Esophagus squamous epithelium (tissue), 4 donors: ENCODE data around the gene BCL6.

Source experiments
- CTCF ChIP-seq, 6 experiments: fragments of 450-650 bp in 4 of 6; fragments of 200-600 bp in 2 of 6; sonication (generic) in 2 of 6; IDR thresholded peaks; one replicate each; pipeline ENCODE4 v1.5.1; 2016 to 2019; ENCODE audit warnings: antibody characterized with exemption in 6 of 6, mild to moderate bottlenecking in 4 of 6, moderate library complexity in 4 of 6
- POLR2A ChIP-seq, 4 donors: fragments of 450-650 bp; IDR thresholded peaks; one replicate each; pipeline ENCODE4 v1.6.1; 2017; ENCODE audit warnings: antibody characterized with exemption in 4 of 4, mild to moderate bottlenecking in 4 of 4, moderate library complexity in 3 of 4

- TF ChIP-seq CTCF (IDR thresholded peaks at IDR 0.05): no peak
- no peak for TF ChIP-seq POLR2A (IDR thresholded peaks at IDR 0.05)
These were observed 18.8 kb upstream of the BCL6 start for GRCh38 chr3:187763850-187764648.
